GM12872 (cell line): ENCODE results near the gene EPN3.
A peak's percentile ranks its signal among the peaks of the same experiment; 100 is the strongest.

Source experiments
- CTCF ChIP-seq: IDR thresholded peaks from 3 replicates; pipeline ENCODE4 v1.5.1; 2011; ENCODE audit warnings: low read depth, mild to moderate bottlenecking, low read length, moderate library complexity; ENCODE audit not compliant: insufficient read depth

Gene EPN3

GRCh38 chr17:50527949-50528474 lies 4.5 kb upstream of the EPN3 start:
- no peak for TF ChIP-seq CTCF

- no peak for TF ChIP-seq CTCF
Observed at GRCh38 chr17:50529849-50530248, 2.7 kb upstream of the EPN3 start.

GRCh38 chr17:50531428-50532025 lies 1.0 kb upstream of the EPN3 start:
- no peak for TF ChIP-seq CTCF

- no peak for TF ChIP-seq CTCF
Observed at GRCh38 chr17:50533185-50533584, 650 bp downstream of the EPN3 start.

GRCh38 chr17:50533720-50534148 lies 1.2 kb downstream of the EPN3 start:
- no peak for TF ChIP-seq CTCF

- TF ChIP-seq CTCF = peak; percentile 48; the same call in 2 of the 3 replicates
Observed at GRCh38 chr17:50534222-50534978, 1.9 kb downstream of the EPN3 start.

GRCh38 chr17:50534979-50535326 lies 2.4 kb downstream of the EPN3 start:
- no peak for TF ChIP-seq CTCF
